ENCODE data around the gene KLLN.
"Not testable (repeated sequence)": the region's sequence is repeated elsewhere in the genome, so short reads cannot be mapped to it uniquely, and the experiment has no call there.

The KLLN gene

GRCh38 chr10:87838650-87839049, 24.7 kb downstream of the KLLN start:
- no peak for DNase-seq

- no peak for DNase-seq
Measured at GRCh38 chr10:87837445-87837844, 25.9 kb downstream of the KLLN start.

- DNase-seq, result no peak
Measured at GRCh38 chr10:87836098-87836497, 27.2 kb downstream of the KLLN start.

GRCh38 chr10:87829986-87830729, 33.2 kb downstream of the KLLN start:
- no peak for DNase-seq

GRCh38 chr10:87829051-87829450, 34.3 kb downstream of the KLLN start:
- not testable (repeated sequence) for DNase-seq

DNA sequence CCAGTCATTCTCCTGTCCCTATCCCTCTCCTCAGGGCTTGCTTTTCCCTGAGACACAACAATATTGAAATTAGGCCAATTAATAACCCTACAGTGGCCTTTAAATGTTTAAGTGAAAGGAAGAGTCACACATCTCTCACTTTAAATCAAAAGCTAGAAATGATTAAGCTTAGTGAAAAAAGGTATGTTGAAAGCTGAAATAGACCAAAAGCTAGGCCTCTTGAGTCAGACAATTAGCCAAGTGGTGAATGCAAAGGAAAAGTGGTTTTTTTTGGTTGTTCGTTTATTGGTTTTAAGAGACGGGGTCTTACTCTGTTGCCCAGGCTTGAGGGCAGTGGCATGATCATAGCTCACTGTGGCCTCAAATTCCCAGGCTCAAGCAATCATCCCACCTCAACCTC, 35.7 kb downstream of the KLLN start:
- DNase-seq, result no peak

DNA sequence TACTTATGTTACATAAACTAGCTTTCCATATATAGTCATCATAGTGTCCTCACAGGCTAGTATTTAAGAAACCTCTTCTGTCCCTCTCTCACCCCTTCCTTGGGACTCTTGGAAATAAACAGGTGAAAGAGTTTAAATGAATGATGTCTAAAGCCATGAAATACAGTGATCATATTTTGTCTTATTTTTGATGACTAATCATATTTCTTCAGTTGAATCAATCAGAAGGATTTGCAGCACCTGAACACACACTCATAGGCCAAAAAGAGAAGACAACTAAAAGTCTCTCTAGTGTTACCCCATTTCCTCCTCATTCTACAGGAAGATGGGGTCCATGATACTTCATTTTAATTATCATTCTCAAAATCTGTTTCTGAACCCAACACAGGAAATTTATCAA, 36.7 kb downstream of the KLLN start:
- DNase-seq, result no peak

DNA sequence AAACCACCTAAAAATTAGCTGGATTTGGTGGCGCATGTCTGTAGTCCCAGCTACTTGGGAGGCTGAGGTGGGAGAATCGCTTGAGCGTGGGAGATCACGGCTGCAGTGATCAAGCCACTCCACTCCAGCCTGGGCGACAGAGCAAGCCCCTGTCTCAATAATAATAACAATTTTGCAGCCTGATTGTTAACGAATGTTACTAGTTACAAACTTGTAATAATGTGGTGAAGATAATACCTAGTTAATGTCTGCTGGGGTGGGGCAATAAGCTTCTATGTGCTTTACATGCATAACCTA, 44.1 kb downstream of the KLLN start:
- DNase-seq, result no peak

- DNase-seq, result peak; percentile 74
Measured at GRCh38 chr10:87818505-87819288, 44.6 kb downstream of the KLLN start.

DNA sequence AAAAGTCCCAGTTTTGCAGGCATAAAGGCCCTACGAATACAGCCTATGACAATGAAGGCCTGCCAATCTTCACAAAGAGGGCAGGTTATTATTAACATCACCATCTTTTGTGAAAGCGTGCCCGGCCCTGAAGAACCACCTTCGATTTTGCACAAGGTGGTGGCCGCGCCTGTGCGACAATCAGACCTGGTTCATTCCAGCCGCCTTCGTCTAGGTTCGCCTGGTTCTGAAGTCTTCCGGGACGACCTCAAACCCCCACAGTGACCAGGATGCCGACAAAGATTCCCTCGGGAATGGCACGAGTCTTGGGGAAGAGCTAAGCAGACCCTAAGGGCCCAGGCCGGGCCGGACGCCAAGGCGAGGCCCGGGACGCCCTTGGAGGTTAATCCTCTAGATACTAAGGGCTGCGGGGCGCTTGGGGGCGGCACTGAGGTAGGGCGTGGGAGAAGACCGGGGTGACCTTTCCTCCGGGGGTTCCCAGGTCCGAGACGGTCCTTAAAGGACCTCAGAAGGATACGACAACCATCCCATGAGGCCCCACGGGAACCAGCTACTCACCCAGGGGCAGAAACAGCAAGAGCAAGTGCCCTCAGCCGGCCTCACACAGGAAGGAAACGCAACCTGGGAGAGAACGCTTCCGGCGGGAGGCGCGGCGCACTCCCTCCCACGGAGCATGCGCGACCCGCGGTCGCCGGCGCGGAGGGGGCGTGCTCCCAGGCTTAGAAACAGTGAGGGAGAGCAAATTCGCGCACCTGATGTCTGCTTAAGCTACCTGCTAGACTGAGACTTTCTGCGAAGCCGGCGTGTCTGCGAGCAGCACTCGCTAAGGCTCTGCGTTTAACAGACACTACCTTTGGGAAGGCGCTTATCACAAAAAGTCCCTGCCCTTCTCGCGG, 45.5 kb downstream of the KLLN start, which contains the start of gene ATAD1:
Gene ATAD1 (minus strand): TSS at position 618 of the 896 bp plus-strand sequence. CDS start 3,627 bp downstream, outside the sequence.
- DNase-seq, result peak; percentile 92

GRCh38 chr10:87816898-87817608, 46.3 kb downstream of the KLLN start:
- DNase-seq, result no peak

DNA sequence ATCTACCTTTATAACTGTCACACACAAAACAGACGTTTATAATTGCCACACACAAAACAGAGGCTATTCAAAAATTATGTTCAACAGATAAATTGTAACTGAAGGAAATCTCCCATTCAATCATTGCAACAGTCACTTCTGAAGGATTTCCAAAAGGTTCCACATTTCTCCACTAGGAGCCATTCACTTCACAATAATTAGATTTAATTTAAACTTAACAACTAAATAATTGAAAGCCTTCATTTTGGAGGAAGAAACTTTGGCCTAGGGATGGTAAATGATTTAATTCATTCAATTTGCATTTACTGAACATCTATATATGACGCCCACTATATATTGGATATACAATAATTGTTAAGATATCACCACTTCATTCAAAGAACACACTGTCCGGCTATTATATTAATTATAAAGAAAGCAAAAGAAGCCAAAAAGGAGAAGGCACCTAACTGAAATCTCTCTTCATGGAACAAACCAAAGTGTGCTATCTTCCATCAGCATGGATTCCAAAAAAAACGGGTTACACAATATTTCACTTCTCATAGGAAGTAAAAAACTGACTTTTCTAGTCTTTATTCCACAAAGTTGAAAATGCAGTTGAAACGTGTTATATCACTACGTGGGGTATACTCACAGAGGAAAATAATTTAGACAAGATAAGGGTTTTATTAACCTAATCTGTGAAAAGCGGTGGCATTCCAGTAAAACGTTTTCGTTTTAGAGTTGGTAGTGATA, 47.0 kb downstream of the KLLN start:
- DNase-seq, result no peak
